Hematopoietic multipotent progenitor cell treated with erythropoietin and hydrocortisone succinate and interleukin-3 and kit ligand, for 6 days (in vitro differentiated cells): ENCODE measurements around the gene TMEM63B.

Source experiments
- DNase-seq: peaks from one replicate; pipeline ENCODE4 v3.0.0-alpha.2; 2015

TMEM63B gene

GRCh38 chr6:44145839-44146238 is 18.5 kb downstream of the TMEM63B start:
- DNase-seq: no peak

GRCh38 chr6:44146685-44147084 is 19.3 kb downstream of the TMEM63B start:
- DNase-seq: no peak

GRCh38 chr6:44147256-44147655 is 19.9 kb downstream of the TMEM63B start:
- no peak for DNase-seq

- DNase-seq: no peak
Measured at GRCh38 chr6:44148306-44148705, 21.0 kb downstream of the TMEM63B start.

GRCh38 chr6:44149369-44150012 is 22.1 kb downstream of the TMEM63B start:
- DNase-seq: no peak

- no peak for DNase-seq
Measured at GRCh38 chr6:44150317-44150917, 23.1 kb downstream of the TMEM63B start.

- DNase-seq: peak; percentile 86
Measured at GRCh38 chr6:44151348-44152108, 24.2 kb downstream of the TMEM63B start.

GRCh38 chr6:44152109-44152461 is 24.7 kb downstream of the TMEM63B start:
- DNase-seq: no peak

GRCh38 chr6:44152533-44152932 is 25.2 kb downstream of the TMEM63B start:
- DNase-seq: no peak

GRCh38 chr6:44154067-44154466 is 26.7 kb downstream of the TMEM63B start:
- no peak for DNase-seq

GRCh38 chr6:44156494-44157151 is 29.3 kb downstream of the TMEM63B start:
- no peak for DNase-seq

- no peak for DNase-seq
Measured at GRCh38 chr6:44157152-44157521, 29.8 kb downstream of the TMEM63B start.

- DNase-seq: no peak
Measured at GRCh38 chr6:44158770-44159228, 31.4 kb downstream of the TMEM63B start, which contains the start of gene CAPN11. Gene CAPN11 (plus strand): TSS chr6:44158820. CDS start chr6:44158849, 29 bp downstream.

- no peak for DNase-seq
Measured at GRCh38 chr6:44161997-44162338, 34.6 kb downstream of the TMEM63B start.

- no peak for DNase-seq
Measured at GRCh38 chr6:44162876-44163625, 35.7 kb downstream of the TMEM63B start.

GRCh38 chr6:44166116-44166515 is 38.8 kb downstream of the TMEM63B start:
- DNase-seq: no peak

GRCh38 chr6:44166591-44167184 is 39.3 kb downstream of the TMEM63B start:
- no peak for DNase-seq

- no peak for DNase-seq
Measured at GRCh38 chr6:44167567-44167966, 40.2 kb downstream of the TMEM63B start.

- peak; percentile 40 for DNase-seq
Measured at GRCh38 chr6:44169154-44169553, 41.8 kb downstream of the TMEM63B start.

- peak; percentile 33 for DNase-seq
Measured at GRCh38 chr6:44169886-44170570, 42.7 kb downstream of the TMEM63B start.

- no peak for DNase-seq
Measured at GRCh38 chr6:44171899-44172546, 44.7 kb downstream of the TMEM63B start.
